Ishikawa (cell line): ENCODE measurements around the gene TMBIM6.

Experiments used
- CEBPB ChIP-seq: IDR thresholded peaks from 2 replicates; pipeline ENCODE4 v1.6.1; 2012
- CREB1 ChIP-seq: IDR thresholded peaks from 2 replicates; pipeline ENCODE4 v1.6.1; 2012; ENCODE audit warnings: low read depth
- EGR1 ChIP-seq: IDR thresholded peaks from 2 replicates; pipeline ENCODE4 v1.6.1; 2012
- EP300 ChIP-seq: IDR thresholded peaks from 2 replicates; pipeline ENCODE4 v1.6.1; 2012; ENCODE audit warnings: borderline replicate concordance
- FOXM1 ChIP-seq: IDR thresholded peaks from 2 replicates; pipeline ENCODE4 v1.6.1; 2012; ENCODE audit warnings: low read depth, borderline replicate concordance
- MAX ChIP-seq: IDR thresholded peaks from 2 replicates; pipeline ENCODE4 v1.6.1; 2012
- NFIC ChIP-seq: IDR thresholded peaks from 2 replicates; pipeline ENCODE4 v1.6.1; 2012
- RAD21 ChIP-seq: IDR thresholded peaks from 2 replicates; pipeline ENCODE4 v1.6.1; 2012; ENCODE audit warnings: low read depth
- TAF1 ChIP-seq: IDR thresholded peaks from 2 replicates; pipeline ENCODE4 v1.6.1; 2012; ENCODE audit warnings: low read depth, mild to moderate bottlenecking
- TCF12 ChIP-seq: IDR thresholded peaks from 2 replicates; pipeline ENCODE4 v1.6.1; 2012; ENCODE audit warnings: low read depth
- TEAD4 ChIP-seq: IDR thresholded peaks from 2 replicates; pipeline ENCODE4 v1.6.1; 2012
- YY1 ChIP-seq: IDR thresholded peaks from 2 replicates; pipeline ENCODE4 v1.6.1; 2012; ENCODE audit warnings: low read depth
- ZBTB7A ChIP-seq: IDR thresholded peaks from 2 replicates; pipeline ENCODE4 v1.6.1; 2012; ENCODE audit warnings: low read depth
- TF ChIP-seq, protein P1 (sequence below): IDR thresholded peaks from 2 replicates; pipeline ENCODE4 v1.6.1; 2012; ENCODE audit warnings: low read depth, mild to moderate bottlenecking
- TF ChIP-seq, protein P2 (sequence below): IDR thresholded peaks from 2 replicates; pipeline ENCODE4 v1.6.1; 2012

TMBIM6 gene

GRCh38 chr12:49805409-49805808, 64.1 kb downstream of the TMBIM6 start:
- TF ChIP-seq RAD21 (no peak), MAX (no peak), YY1 (no peak), NFIC (no peak), CREB1 (no peak), TCF12 (no peak), EP300 (no peak), CEBPB (no peak)
- TF ChIP-seq, protein P1, sequence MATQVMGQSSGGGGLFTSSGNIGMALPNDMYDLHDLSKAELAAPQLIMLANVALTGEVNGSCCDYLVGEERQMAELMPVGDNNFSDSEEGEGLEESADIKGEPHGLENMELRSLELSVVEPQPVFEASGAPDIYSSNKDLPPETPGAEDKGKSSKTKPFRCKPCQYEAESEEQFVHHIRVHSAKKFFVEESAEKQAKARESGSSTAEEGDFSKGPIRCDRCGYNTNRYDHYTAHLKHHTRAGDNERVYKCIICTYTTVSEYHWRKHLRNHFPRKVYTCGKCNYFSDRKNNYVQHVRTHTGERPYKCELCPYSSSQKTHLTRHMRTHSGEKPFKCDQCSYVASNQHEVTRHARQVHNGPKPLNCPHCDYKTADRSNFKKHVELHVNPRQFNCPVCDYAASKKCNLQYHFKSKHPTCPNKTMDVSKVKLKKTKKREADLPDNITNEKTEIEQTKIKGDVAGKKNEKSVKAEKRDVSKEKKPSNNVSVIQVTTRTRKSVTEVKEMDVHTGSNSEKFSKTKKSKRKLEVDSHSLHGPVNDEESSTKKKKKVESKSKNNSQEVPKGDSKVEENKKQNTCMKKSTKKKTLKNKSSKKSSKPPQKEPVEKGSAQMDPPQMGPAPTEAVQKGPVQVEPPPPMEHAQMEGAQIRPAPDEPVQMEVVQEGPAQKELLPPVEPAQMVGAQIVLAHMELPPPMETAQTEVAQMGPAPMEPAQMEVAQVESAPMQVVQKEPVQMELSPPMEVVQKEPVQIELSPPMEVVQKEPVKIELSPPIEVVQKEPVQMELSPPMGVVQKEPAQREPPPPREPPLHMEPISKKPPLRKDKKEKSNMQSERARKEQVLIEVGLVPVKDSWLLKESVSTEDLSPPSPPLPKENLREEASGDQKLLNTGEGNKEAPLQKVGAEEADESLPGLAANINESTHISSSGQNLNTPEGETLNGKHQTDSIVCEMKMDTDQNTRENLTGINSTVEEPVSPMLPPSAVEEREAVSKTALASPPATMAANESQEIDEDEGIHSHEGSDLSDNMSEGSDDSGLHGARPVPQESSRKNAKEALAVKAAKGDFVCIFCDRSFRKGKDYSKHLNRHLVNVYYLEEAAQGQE: no peak

GRCh38 chr12:49806321-49806813, 65.0 kb downstream of the TMBIM6 start:
- TF ChIP-seq TCF12: no peak
- no peak for TF ChIP-seq CREB1
- no peak for TF ChIP-seq RAD21
- no peak for TF ChIP-seq ZBTB7A
- TF ChIP-seq TAF1: no peak
- no peak for TF ChIP-seq TEAD4
- no peak for TF ChIP-seq YY1
- no peak for TF ChIP-seq CEBPB

GRCh38 chr12:49806877-49807276, 65.5 kb downstream of the TMBIM6 start:
- TF ChIP-seq, protein P2, sequence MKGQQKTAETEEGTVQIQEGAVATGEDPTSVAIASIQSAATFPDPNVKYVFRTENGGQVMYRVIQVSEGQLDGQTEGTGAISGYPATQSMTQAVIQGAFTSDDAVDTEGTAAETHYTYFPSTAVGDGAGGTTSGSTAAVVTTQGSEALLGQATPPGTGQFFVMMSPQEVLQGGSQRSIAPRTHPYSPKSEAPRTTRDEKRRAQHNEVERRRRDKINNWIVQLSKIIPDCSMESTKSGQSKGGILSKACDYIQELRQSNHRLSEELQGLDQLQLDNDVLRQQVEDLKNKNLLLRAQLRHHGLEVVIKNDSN: no peak
- TF ChIP-seq, protein P1: no peak
- TF ChIP-seq MAX (no peak), NFIC (no peak), EP300 (no peak), TAF1 (no peak), ZBTB7A (no peak), EGR1 (no peak), TCF12 (no peak), CEBPB (no peak), TEAD4 (no peak)

DNA sequence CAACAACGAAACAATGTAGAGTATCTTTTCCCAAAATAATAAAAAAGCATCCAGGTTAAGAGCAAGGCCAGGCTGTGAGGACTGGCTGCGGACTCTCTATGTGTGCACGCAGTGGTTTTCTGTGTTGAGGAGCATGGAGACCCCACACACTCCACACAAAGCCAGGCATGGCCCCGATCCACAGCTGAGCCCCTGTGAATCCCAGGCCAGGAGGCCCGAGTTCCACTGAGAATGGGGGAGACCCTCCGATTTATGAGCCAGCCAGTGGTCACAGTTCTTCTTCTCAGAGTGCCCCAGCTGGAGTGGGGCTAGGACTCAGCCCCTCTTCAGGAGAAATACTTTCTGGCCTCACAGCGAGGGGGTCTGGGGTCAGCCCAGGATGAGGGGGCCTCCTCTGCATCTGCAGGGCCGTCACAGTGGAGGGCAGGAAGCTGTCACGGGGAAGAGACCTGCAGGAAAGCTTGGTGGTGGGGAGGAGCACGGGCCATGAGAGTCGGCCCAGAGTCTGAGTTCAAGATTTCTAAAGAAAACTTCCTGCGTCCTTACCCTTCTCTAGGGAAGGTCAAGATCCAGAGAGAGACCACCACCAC, 66.7 kb downstream of the TMBIM6 start:
- TF ChIP-seq YY1 (no peak), CREB1 (no peak), MAX (no peak), RAD21 (no peak)

DNA sequence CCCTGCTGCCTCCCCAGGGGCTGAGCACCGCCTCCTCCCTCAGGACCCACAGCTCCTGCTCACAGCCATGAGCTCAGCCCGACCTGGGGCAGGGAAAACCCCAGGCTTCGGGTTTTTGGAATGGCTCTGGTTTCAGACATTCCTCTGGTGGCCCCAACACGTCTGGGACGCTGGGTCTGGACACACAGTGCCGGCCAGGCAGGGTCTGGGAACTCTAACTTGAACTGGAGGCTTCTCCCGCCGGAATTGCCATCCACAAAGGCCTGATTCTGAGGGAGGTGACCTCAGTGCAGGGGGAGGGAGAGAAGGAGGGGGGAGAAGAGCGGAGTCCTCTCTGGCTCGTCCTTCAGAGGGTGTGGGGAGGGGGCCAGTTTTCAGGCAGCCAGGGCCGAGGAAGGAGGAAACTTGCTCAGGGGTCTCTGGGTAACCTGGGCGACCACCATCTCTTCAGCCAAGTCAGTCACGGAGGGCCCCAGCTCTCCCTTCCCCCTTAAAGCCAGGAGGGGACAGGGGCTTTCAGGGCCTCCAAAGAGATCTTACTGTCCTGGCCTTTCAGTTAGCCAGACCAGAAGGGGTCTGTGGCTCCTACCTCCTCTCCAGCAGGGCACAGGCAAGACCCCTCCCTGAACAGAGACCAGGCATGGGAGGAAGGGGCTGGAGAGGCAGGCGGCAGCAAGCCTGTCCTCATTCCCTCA, 67.5 kb downstream of the TMBIM6 start:
- TF ChIP-seq MAX (no peak), TCF12 (no peak), TEAD4 (no peak), EP300 (no peak), RAD21 (no peak), FOXM1 (no peak), YY1 (no peak), CEBPB (no peak), ZBTB7A (no peak), EGR1 (no peak), NFIC (no peak), TAF1 (no peak)

GRCh38 chr12:49809381-49809905, 68.1 kb downstream of the TMBIM6 start:
- TF ChIP-seq, protein P1: no peak
- TF ChIP-seq NFIC (no peak), RAD21 (no peak), CEBPB (no peak), FOXM1 (no peak), ZBTB7A (no peak), MAX (no peak), EP300 (no peak), CREB1 (no peak), TAF1 (no peak), TEAD4 (no peak)
